GM12873 (cell line): ENCODE data around the gene TLR9.

Source experiments
- TF ChIP-seq, protein P1 (sequence below): IDR thresholded peaks from 2 replicates; pipeline ENCODE4 v1.5.1; 2012; ENCODE audit warnings: low read depth, mild to moderate bottlenecking, moderate library complexity, low read length, control low read depth; ENCODE audit not compliant: insufficient read depth; ENCODE audit errors: missing control alignments

The TLR9 gene

DNA sequence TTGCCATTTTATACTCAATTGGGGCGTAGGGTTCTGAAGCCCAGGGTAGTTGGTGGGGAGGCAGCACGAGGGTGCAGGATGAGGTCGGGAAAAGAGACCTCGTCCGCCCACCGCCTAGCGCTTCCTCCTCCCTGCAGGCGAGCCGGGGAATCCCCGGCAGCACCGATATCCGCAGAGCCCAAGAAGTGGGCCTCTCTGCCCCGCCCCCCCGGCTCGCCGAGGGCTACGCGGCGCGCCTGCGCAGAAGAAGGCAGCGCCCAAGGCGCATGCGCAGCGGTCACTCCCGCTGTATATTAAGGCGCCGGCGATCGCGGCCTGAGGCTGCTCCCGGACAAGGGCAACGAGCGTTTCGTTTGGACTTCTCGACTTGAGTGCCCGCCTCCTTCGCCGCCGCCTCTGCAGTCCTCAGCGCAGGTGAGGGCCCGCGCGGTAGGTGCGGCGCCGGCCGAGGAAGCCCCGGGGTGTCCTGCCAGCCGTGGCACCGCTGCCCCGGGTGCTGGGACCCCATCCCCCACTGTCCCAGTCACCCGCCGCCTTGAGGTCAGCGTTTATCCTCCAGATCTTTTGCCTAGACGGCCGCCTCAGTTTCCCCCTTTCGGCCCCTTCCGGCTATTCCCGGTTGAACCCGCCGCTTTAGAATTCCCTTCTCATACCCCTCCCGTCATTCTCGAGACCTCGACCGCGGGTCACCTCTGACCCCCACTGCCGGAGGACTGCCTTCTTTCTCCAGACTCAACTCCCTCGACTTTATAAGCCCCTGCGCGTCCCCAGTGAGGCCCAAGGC, 27.4 kb downstream of the TLR9 start, which contains the start of gene ALAS1:
TSS of gene ALAS1 (plus strand) at position 319 of the 784 bp plus-strand sequence. CDS start 1,082 bp downstream, outside the sequence.
- TF ChIP-seq, protein P1, sequence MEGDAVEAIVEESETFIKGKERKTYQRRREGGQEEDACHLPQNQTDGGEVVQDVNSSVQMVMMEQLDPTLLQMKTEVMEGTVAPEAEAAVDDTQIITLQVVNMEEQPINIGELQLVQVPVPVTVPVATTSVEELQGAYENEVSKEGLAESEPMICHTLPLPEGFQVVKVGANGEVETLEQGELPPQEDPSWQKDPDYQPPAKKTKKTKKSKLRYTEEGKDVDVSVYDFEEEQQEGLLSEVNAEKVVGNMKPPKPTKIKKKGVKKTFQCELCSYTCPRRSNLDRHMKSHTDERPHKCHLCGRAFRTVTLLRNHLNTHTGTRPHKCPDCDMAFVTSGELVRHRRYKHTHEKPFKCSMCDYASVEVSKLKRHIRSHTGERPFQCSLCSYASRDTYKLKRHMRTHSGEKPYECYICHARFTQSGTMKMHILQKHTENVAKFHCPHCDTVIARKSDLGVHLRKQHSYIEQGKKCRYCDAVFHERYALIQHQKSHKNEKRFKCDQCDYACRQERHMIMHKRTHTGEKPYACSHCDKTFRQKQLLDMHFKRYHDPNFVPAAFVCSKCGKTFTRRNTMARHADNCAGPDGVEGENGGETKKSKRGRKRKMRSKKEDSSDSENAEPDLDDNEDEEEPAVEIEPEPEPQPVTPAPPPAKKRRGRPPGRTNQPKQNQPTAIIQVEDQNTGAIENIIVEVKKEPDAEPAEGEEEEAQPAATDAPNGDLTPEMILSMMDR: no peak

DNA sequence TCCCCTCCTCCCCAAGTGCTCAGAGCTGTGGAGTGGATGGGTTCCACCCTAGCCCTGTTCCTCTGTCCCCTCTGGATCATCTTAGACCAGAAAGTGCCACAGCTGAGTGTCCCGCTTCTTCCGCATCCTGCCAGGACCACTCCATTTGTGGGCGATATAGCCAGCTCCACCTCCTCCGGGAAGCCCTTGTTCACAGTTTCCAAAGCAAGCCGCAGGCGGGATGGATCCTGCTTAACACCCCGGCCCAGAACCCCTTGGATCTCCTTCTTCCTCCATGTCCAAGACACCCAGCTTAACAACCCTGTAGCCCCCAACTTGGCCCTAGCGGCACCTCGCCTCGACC, 28.0 kb downstream of the TLR9 start:
- TF ChIP-seq, protein P1: no peak

DNA sequence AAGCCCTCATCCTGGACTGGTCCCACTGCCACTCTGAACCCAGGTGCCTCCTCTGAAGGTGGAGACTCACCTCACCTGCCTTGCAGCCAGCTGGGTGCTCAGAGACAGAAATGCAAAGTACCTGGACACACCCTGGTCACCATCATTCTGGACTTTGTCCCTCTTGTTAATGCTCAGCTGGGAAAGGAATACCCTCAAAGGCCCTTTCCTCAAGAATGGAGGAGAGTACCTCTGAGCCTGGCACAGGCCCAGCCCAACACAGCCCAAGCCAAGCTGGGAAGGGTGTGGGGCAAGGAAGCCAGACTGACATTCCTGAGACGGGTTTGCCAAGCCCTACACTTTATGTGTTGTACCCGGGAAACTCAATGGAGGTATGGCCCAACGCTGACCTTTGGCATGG, 28.5 kb downstream of the TLR9 start:
- TF ChIP-seq, protein P1: no peak

DNA sequence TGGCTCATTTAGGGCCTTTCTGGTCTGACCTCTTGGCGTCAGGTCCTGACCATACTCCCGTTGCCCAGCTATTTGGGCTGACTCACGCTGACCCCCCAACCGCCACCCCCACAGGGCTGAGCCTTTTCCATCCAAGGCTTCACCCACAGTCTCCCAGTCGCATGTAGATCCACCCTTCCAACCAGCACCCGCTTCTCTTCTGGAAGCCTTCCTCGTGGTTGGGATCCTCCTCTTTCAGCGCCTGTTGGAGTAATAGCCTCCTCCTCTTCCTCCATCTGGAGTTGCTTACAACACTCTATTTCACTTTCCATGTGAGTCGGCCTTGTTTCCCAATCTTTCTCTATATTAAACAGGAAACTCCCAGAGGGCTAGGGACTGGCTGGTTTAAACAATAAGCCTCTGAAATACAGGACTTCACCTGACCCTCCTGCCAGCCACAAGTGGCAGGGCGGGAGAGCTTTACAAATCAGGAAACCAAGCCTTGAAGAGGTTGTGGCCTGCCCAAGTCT, 29.6 kb downstream of the TLR9 start:
- TF ChIP-seq, protein P1: no peak

DNA sequence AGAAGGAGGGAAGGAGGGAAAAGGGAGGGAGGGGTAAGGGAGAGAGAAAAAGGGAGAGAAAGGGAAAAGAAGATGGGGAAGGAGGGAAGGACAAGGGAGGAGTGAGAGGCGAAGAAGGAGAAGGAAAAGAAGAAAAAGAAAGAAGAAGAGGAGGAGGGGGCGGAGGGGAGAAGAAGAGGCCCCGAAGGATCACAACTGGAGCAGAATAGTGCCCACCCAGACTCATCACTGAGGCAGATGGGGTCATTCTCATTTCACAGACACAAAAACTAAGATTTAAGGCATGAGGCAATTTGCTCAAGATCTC, 30.2 kb downstream of the TLR9 start:
- TF ChIP-seq, protein P1: no peak

DNA sequence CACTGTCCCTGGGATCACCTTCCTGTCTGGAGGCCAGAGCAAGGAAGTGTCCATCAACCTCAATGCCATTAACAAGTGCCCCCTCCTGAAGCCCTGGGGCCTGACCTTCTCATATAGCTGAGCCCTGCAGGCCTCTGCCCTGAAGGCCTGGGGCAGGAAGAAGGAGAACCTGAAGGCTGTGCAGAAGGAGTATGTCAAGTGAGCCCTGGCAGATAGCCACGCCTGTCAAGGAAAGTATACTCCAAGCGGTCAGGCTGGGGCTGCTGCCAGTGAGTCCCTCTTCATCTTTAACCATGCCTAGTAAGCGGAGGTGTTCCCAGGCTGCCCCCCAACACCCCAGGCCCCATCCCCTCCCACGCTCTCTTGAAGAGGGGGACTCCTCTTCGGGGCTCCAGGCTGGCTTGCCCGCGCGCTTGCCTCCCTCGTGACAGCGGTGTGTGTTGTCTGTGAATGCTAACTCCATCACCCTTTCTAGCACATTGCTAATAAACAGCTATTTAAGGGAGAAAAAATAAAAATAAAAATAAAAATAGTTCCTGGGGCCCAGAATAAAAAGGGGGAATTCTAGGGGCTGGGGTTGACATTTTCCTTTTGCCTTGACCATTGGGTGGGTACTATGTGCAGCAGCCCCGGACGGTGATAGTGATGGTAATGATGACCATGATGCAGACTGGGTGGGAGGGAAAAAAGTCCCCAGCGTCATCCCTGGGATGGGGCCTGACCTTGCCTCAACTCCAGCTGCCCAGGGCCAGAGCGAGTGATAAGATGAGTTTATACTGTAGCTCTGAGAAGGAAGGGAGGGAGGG, 30.8 kb downstream of the TLR9 start:
- TF ChIP-seq, protein P1: no peak

DNA sequence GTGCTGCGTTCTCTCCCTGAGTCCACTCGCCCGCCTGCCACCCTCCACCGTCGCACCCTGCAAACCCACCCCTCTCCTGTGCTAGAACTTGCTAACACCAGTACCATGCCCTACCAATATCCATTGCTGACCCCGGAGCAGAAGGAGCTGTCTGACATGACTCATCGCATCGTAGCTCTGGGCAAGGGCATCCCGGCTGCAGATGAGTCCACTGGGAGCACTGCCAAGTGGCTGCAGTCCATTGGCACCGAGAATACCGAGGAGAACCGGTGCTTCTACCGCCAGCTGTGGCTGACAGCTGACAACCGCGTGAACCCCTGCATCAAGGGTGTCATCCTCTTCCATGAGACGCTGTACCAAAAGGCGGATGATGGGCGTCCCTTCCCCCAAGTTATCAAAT, 32.4 kb downstream of the TLR9 start:
- TF ChIP-seq, protein P1: no peak
